Common myeloid progenitor, CD34-positive (primary cell): Measurements from ENCODE around the gene ABLIM3.

Source experiments
- CTCF ChIA-PET: fragments of 350-600 bp; sonication (Branson Sonifier 250); formaldehyde crosslinking; loops from one replicate; lab custom pipeline; 2021; ENCODE audit warnings: antibody characterized with exemption; lab: Charles Lee
- POLR2A ChIA-PET: fragments of 350-600 bp; sonication (Branson Sonifier 250); formaldehyde crosslinking; loops from one replicate; lab custom pipeline; 2021; ENCODE audit warnings: antibody characterized with exemption; lab: Charles Lee
- DNase-seq, 3 donors: peaks; one replicate each; pipeline versions ENCODE4 v3.0.0 to v3.0.0-alpha.2; 2013
- H3K27ac ChIP-seq, 2 experiments: 1 replicate in 1 of 2; 2 replicates in 1 of 2; pipeline ENCODE4 v1.7.0; 2013; ENCODE audit warnings: inconsistent platforms in 2 of 2, low read length in 2 of 2, mild to moderate bottlenecking in 2 of 2, low read depth in 1 of 2, moderate library complexity in 1 of 2; ENCODE audit not compliant: severe bottlenecking in 2 of 2, insufficient read depth in 1 of 2, poor library complexity in 1 of 2
- H3K27me3 ChIP-seq, 5 experiments: replicated peaks in 2 of 5; 1 replicate in 3 of 5; 2 replicates in 2 of 5; pipeline versions ENCODE4 v1.6.1 to v1.7.0; 2013; ENCODE audit warnings: low read length in 4 of 5, mild to moderate bottlenecking in 2 of 5, moderate library complexity in 2 of 5, inconsistent platforms in 1 of 5; ENCODE audit not compliant: insufficient read depth in 5 of 5, control insufficient read depth in 4 of 5
- H3K36me3 ChIP-seq, 4 experiments: 1 replicate in 2 of 4; 2 replicates in 2 of 4; pipeline versions ENCODE4 v1.6.1 to v1.7.0; 2013; ENCODE audit warnings: low read length in 3 of 4, control low read depth in 1 of 4, mild to moderate bottlenecking in 1 of 4; ENCODE audit not compliant: control insufficient read depth in 4 of 4, insufficient read depth in 4 of 4
- H3K4me1 ChIP-seq, 4 experiments: 1 replicate in 3 of 4; 2 replicates in 1 of 4; pipeline versions ENCODE4 v1.6.1 to v1.7.1; 2013; ENCODE audit warnings: low read length in 3 of 4, mild to moderate bottlenecking in 3 of 4, control low read depth in 1 of 4, inconsistent platforms in 1 of 4, moderate library complexity in 1 of 4; ENCODE audit not compliant: control insufficient read depth in 4 of 4, insufficient read depth in 4 of 4; ENCODE audit errors: control extremely low read depth in 1 of 4
- H3K4me3 ChIP-seq, 7 experiments: 1 replicate in 4 of 7; 2 replicates in 3 of 7; pipeline versions ENCODE4 v1.5.1 to v1.7.0; 2013; ENCODE audit warnings: mild to moderate bottlenecking in 7 of 7, low read length in 6 of 7, moderate library complexity in 6 of 7, inconsistent platforms in 2 of 7, low read depth in 2 of 7, control low read depth in 1 of 7; ENCODE audit not compliant: insufficient read depth in 4 of 7, control insufficient read depth in 1 of 7; ENCODE audit errors: extremely low read depth in 1 of 7
- H3K9me3 ChIP-seq, 5 experiments: 1 replicate in 4 of 5; 2 replicates in 1 of 5; pipeline versions ENCODE4 v1.6.1 to v1.7.1; 2013; ENCODE audit warnings: low read length in 4 of 5, mild to moderate bottlenecking in 2 of 5, inconsistent platforms in 1 of 5, low read depth in 1 of 5, moderate library complexity in 1 of 5; ENCODE audit not compliant: control insufficient read depth in 4 of 5, insufficient read depth in 2 of 5; ENCODE audit errors: control extremely low read depth in 1 of 5
- WGBS: methylation state at CpG from one replicate; pipeline ENCODE4 v1.1.5; 2013; ENCODE audit not compliant: insufficient coverage; 5-methylcytosine and 5-hydroxymethylcytosine counted together

Gene ABLIM3

GRCh38 chr5:149162401-149163084, 21.2 kb downstream of the ABLIM3 start:
- WGBS = 89% methylated on average over 8 of the region's 9 CpGs
- H3K4me1 ChIP-seq = no peaks in the 10 kb centered on the region

GRCh38 chr5:149164731-149165130, 23.4 kb downstream of the ABLIM3 start:
- DNase-seq = no peak
- H3K4me1 ChIP-seq = no peaks in the 10 kb centered on the region
- H3K36me3 ChIP-seq = no peaks in the 10 kb centered on the region
- no peak overlapping the region for H3K27ac ChIP-seq
- no peak overlapping the region for H3K4me3 ChIP-seq
- WGBS = no CpG with 5 or more reads among the region's 1 CpG
- ChIA-PET CTCF (interaction anchor here (1.1 kb wide), 1 partner anchor 9 kb away, joined by 5 read pairs; no protein-coding TSS in a partner anchor), POLR2A (no interaction called here)
- H3K27me3 ChIP-seq = peaks cover 0 to 7% (median 0%) of the 10 kb centered on the region in 5 experiments
- no peaks in the 10 kb centered on the region for H3K9me3 ChIP-seq

More at GRCh38 chr5:149162401-149163084, 21.2 kb downstream of the ABLIM3 start:
- CTCF ChIA-PET = no interaction called here
- Histone ChIP-seq H3K27ac (no peak overlapping the region), H3K27me3 (peaks cover 0 to 3% (median 0%) of the 10 kb centered on the region in 5 experiments), H3K9me3 (no peaks in the 10 kb centered on the region), H3K4me3 (no peak overlapping the region), H3K36me3 (no peaks in the 10 kb centered on the region)
- DNase-seq = no peak
- POLR2A ChIA-PET = no interaction called here

GRCh38 chr5:149166128-149166527, 24.8 kb downstream of the ABLIM3 start:
- no peaks in the 10 kb centered on the region for H3K4me1 ChIP-seq
- DNase-seq = no peak
- CTCF ChIA-PET = interaction anchor here (1.0 kb wide), 1 partner anchor 10 kb away, joined by 3 read pairs; no protein-coding TSS in a partner anchor

DNA sequence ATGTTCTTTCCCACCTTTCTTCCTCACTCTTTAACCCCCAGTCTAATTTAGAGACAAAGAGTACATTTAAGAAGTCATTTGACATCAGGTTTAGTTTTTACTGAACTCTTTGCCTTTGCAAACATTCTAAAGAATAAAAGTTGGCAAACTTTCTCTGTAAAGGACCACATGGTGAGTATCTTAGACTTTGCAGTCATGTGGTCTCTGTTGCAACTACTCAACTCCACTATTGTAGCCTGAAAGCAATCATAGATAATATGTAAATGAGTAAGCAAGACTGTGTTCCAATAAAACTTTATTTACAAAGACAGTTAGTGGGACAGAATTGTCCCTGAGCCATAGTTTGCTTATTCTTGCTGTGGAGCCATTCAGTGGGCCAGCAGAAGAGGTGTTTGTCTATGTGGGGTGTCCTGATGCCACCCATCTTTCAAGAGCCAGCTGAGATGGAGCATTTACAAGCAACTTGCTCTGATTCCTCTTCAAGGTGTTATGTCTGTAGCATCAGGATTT, 25.4 kb downstream of the ABLIM3 start:
- no peak overlapping the region for H3K27ac ChIP-seq
- no peaks in the 10 kb centered on the region for H3K4me1 ChIP-seq
- ChIA-PET CTCF (interaction anchor here (1.0 to 1.2 kb wide), 3 partner anchors 8 to 38 kb away, joined by 3 to 4 read pairs (median 3); no protein-coding TSS in a partner anchor), POLR2A (no interaction called here)
- H3K4me3 ChIP-seq = no peak overlapping the region
- peaks cover 0 to 7% (median 0%) of the 10 kb centered on the region in 5 experiments for H3K27me3 ChIP-seq
- H3K36me3 ChIP-seq = no peaks in the 10 kb centered on the region
- no peak for DNase-seq
- no peaks in the 10 kb centered on the region for H3K9me3 ChIP-seq

More at GRCh38 chr5:149166128-149166527, 24.8 kb downstream of the ABLIM3 start:
- Histone ChIP-seq H3K4me3 (no peak overlapping the region), H3K9me3 (no peaks in the 10 kb centered on the region), H3K27me3 (peaks cover 0 to 7% (median 0%) of the 10 kb centered on the region in 5 experiments), H3K36me3 (no peaks in the 10 kb centered on the region), H3K27ac (no peak overlapping the region)
- POLR2A ChIA-PET = no interaction called here

- H3K9me3 ChIP-seq = no peaks in the 10 kb centered on the region
- H3K4me3 ChIP-seq = no peak overlapping the region
- CTCF ChIA-PET = interaction anchor here (0.8 kb wide), 1 partner anchor 111 kb away, joined by 3 read pairs; no protein-coding TSS in a partner anchor
- POLR2A ChIA-PET = no interaction called here
- no peaks in the 10 kb centered on the region for H3K4me1 ChIP-seq
- peaks cover 0 to 6% (median 0%) of the 10 kb centered on the region in 5 experiments for H3K27me3 ChIP-seq
- no peaks in the 10 kb centered on the region for H3K36me3 ChIP-seq
- WGBS = 83% methylated on average over 3 of the region's 4 CpGs
- no peak overlapping the region for H3K27ac ChIP-seq
- DNase-seq = no peak
These were observed 27.1 kb downstream of the ABLIM3 start for GRCh38 chr5:149168276-149168906.

DNA sequence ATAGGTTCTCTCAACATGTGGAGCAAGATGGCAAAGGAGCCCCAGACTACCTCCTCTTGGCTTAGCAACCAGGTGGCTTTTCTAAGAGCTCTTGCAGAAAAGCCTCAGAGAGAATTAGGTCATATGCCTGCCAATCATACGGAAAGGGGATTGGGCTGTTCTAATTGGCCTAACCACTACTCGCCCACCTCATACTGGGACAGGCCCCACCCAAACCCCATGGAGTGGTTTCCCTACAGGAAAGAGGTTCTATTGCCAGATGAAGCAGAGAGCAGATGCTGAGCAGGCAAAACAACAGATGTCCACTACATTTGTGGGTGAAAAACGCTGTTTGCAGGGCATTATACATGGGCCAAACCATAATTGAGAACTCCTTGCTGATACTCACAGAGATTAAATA, 29.0 kb downstream of the ABLIM3 start:
- Histone ChIP-seq H3K4me3 (no peak overlapping the region), H3K4me1 (no peaks in the 10 kb centered on the region), H3K27ac (no peak overlapping the region), H3K27me3 (peaks cover 0 to 6% (median 0%) of the 10 kb centered on the region in 5 experiments), H3K9me3 (no peaks in the 10 kb centered on the region), H3K36me3 (no peaks in the 10 kb centered on the region)
- POLR2A ChIA-PET = no interaction called here
- 95% methylated on average over 2 of the region's 3 CpGs for WGBS
- no peak for DNase-seq
- CTCF ChIA-PET = no interaction called here

GRCh38 chr5:149172261-149172660, 31.0 kb downstream of the ABLIM3 start:
- DNase-seq = peak in 1 of 3 donors; percentile 13
- CTCF ChIA-PET = no interaction called here
- Histone ChIP-seq H3K4me3 (no peak overlapping the region), H3K27ac (no peak overlapping the region), H3K4me1 (no peaks in the 10 kb centered on the region), H3K9me3 (no peaks in the 10 kb centered on the region), H3K27me3 (peaks cover 0 to 4% (median 0%) of the 10 kb centered on the region in 5 experiments), H3K36me3 (no peaks in the 10 kb centered on the region)
- POLR2A ChIA-PET = no interaction called here
- 95% methylated on average over 4 of the region's 4 CpGs for WGBS
